Dedifferentiated amniotic fluid mesenchymal stem cell (primary cell): ENCODE results near the gene LY9.

Source experiments
- DNase-seq: peaks from one replicate; pipeline ENCODE4 v3.0.0-alpha.2; 2016; ENCODE audit errors: extremely low spot score

LY9 gene, protein sequence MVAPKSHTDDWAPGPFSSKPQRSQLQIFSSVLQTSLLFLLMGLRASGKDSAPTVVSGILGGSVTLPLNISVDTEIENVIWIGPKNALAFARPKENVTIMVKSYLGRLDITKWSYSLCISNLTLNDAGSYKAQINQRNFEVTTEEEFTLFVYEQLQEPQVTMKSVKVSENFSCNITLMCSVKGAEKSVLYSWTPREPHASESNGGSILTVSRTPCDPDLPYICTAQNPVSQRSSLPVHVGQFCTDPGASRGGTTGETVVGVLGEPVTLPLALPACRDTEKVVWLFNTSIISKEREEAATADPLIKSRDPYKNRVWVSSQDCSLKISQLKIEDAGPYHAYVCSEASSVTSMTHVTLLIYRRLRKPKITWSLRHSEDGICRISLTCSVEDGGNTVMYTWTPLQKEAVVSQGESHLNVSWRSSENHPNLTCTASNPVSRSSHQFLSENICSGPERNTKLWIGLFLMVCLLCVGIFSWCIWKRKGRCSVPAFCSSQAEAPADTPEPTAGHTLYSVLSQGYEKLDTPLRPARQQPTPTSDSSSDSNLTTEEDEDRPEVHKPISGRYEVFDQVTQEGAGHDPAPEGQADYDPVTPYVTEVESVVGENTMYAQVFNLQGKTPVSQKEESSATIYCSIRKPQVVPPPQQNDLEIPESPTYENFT

DNA sequence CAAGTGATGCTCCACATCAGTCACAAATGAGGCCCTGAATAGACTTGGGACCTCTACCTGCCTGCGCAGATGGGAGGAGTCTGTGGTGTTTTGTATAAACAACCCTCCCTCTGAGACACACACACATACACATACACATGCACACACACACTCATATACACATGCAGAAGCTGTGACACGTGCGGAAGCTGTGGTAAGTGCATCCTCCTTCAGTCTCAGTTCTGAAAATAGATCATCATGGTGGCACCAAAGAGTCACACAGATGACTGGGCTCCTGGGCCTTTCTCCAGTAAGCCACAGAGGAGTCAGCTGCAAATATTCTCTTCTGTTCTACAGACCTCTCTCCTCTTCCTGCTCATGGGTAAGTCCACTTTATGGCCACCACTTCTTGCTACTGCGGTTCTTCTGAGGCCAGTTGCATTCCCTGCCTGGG lies at the start of gene LY9:
TSS of gene LY9 (plus strand) at position 224 of the 433 bp plus-strand sequence. CDS start at position 238, 14 bp downstream.
- no peak for DNase-seq

DNA sequence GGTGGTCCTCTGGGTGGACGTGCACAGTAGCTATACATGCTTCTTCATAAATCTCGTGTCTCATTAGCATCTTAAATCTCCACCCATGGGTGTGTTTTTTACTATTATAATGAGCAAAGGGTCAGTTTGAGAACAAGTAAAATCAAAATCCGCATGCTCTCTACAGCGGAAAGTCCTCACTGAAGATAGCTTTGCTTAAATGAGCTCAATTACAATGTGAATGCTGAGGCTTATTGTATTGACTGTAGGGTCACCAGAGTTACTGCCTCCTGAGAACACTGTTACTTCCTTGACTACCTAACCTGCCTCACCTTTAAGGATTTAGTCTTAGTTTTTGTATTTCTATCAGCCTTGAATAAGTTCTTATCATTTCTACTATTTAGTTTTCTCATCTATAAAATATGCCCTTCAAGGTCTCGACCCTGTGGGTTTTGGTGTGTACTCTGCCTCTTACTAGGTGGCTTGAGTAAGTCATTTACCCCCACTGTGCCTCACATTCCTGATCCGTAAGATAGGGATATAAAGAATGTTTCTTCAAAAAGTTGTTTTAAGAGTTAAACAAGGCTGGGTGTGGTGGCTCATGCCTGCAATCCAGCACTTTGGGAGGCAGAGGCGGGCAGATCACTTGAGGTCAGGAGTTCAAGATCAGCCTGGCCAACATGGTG lies 49.0 kb upstream of the LY9 start:
- no peak for DNase-seq

DNA sequence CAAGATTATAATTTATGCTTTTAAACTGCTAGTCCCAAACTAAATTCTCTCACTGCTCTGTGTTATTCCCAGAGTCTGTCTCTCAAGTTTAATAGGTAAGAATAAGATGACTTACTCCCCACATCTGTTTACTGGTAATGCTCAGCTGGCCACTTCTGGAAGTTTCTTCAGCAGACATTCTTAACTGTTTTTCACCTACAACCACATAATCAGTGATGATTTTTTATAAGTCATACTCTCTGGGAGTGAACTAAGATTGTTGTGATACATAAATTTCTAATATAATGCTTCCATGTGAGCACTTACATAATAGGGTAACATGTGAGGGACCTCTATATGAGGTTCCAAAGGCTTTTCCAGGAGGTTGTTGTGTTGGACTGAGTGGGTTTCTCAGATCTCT lies 48.3 kb upstream of the LY9 start:
- no peak for DNase-seq

DNA sequence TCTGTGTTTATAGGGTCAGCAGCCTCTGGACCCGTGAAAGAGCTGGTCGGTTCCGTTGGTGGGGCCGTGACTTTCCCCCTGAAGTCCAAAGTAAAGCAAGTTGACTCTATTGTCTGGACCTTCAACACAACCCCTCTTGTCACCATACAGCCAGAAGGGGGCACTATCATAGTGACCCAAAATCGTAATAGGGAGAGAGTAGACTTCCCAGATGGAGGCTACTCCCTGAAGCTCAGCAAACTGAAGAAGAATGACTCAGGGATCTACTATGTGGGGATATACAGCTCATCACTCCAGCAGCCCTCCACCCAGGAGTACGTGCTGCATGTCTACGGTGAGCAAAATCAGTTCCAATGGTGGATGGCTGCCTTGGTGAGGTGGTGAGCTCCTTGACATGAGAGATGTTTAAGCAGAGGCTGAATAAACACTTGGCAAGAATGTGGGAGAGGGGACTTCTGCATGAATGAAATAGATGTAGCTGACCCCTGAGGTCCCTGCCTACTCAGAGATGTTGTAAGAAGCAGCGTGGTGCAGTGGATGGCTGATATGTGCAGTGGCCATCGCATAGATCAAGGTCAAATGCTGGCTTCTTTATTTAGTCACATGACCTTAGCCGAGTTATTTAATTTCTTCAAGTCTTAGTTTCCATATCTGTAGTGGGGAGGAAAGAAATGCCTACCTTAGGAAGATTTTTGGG lies 47.6 kb upstream of the LY9 start:
- no peak for DNase-seq

DNA sequence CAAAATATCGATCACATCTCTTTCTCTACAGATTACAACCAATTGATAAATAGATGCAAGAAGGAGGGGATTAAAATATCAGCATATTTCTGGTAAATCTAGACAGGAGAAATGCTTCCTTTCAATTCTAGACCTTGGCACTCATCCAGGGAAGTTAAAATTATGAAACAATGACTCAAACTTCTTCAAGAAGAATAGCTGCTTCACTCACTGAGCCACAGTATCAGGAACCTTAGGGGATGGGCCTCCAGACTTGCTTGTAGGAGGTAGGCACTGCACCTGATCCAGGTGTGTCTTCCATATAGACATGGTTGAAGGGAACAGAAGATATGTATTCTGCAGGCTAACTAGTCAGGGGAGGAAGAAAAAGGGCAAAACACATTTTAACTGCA lies 47.1 kb upstream of the LY9 start:
- no peak for DNase-seq

DNA sequence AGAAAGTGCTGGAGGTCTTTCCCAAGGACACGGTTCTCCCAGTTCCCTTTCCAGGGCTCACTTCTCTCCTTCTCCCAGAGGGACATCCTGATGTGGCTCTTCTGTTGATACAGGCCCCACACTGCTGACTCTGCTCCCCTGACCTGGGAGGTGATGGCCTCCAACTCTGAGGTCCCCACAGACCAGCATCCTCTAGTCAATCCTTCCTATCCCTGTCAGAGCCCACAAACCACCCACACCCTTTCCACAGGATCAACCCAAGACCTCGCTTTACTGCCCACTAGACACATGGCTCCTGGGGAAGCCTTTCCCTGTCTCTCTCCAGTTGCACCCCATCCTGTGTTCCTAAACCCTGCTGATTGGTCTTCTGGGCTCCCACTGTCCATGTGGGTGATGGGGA lies 45.4 kb upstream of the LY9 start:
- DNase-seq, result no peak

DNA sequence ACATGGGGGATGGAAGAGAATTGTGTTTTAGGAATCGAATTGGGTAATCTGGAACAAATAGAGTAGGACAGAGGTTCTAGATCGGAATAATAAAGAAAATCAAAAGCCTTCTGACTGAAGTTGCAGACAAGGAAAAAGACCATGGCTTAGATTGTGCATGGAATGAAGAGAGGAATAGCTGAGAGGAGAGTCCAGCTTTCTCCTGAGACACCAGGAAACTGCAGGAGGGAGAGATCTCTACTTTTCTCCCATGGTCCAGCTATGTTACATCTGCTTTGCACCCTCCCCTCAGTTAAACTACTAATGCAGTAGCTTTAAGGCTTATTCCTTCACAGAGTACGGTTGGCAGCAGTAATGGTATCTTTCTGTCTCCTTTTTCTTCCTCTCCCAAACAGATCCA lies 43.6 kb upstream of the LY9 start:
- DNase-seq, result no peak

DNA sequence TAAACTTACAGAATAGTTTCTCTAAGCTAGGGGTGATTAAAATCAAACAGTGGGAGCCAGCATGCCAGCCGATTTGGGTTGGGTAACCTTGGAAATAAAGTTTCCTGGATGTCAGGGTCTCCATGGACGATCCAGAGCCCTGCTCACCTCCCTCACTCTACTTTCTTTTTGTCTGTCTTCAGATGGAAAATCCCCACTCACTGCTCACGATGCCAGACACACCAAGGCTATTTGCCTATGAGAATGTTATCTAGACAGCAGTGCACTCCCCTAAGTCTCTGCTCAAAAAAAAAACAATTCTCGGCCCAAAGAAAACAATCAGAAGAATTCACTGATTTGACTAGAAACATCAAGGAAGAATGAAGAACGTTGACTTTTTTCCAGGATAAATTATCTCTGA lies 43.0 kb upstream of the LY9 start:
- DNase-seq, result no peak

DNA sequence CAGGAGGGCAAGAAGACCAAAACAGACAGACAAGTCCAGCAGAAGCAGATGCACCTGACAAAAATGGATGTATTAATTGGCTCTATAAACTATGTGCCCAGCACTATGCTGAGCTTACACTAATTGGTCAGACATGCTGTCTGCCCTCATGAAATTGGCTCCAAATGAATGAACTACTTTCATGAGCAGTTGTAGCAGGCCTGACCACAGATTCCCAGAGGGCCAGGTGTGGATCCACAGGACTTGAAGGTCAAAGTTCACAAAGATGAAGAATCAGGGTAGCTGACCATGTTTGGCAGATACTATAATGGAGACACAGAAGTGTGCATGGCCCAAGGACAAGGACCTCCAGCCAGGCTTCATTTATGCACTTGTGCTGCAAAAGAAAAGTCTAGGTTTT lies 42.4 kb upstream of the LY9 start:
- no peak for DNase-seq

DNA sequence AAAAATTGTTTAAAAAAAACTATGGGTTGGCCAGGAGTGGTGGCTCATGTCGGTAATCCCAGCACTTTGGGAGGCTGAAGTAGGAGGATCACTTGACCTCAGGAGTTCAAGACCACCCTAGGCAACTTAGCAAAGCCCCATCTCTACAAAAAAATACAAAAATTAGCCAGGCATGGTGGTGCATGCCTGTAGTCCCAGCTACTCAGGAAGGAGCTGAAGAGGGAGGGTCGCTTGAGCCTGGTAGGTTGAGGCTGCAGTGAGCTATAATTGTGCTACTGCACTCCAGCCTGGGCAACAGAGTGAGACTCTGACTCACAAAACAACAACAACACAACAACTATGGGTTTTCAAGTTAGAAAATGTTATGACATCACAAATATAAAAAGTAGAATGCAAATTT lies 40.5 kb upstream of the LY9 start:
- DNase-seq, result no peak

DNA sequence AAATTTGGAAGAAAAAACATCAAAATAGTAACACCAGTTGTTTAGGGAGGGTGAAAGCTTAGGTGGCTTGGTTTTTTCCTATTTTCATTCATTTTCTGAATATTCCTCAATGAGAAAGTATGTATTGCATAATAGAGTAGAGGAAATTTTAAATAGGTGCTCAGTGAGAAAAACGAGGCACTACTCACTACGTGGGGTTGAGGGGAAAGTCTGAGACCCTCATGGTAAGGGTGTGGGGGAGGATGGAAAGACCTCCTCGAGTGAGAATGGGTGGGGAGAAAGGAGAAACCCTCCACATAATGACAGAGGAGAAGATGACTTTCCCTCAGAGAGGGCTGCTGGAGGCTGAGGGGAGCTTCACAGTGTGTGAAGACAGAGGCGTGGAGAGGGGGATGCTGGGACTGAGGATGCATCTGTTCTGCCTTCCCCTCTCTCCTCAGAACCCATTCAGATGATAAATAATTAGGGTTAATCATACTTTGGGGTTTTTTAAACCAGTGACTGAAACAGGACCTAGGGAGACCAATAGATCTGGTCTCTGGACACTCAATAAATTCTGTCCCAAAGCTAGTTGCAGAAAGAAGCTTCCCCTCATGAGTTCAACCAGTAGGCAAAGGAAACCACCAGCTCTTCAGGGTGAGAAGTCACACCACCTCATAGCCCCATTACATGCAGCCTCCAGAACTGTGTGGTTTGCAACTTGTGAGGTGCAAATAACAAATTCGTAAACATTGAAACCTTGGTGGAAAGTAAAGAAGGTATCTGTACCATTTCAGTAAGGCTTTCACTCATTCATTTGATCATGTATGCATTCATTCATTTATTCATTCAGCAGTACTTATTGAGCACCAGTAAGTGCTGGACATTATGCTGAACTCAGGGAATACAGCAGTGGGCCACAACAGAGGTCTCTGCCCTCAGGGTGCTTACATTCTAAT lies 39.8 kb upstream of the LY9 start:
- no peak for DNase-seq

DNA sequence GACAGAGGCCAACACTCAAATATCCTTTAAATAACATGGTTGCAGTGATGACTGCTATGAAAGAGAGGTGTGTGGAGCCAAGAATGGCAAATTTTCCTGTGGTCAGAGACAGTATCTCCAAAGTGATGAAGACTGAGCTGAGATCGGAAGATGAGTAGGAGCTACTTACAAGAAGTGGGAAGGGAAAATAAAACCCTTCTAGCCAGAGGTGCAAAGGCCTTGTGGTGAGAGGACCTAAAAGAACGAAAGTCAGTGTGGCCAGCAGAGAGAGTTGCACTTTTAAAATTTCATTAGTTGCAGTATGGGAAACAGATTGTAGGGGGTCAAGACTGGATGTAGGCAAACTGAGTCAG lies 39.1 kb upstream of the LY9 start:
- no peak for DNase-seq

DNA sequence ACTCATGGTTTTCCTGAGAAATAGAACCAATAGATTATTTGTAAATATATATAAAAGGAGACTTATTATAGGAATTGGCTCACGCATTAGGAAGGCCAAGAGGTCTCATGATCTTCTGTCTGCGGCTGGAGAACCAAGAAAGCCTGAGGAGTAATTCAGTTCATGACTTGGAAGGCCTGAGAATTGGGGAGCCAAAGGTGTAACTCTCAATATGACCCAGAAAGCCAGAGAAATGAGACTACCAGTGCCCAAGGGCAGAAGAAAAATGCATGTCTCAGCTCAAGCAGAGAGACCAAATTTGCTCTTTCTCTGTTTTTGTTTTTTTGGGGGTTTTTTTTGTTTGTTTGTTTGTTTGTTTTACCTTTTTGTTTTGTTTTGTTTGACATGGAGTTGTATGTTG lies 37.5 kb upstream of the LY9 start:
- DNase-seq, result no peak

DNA sequence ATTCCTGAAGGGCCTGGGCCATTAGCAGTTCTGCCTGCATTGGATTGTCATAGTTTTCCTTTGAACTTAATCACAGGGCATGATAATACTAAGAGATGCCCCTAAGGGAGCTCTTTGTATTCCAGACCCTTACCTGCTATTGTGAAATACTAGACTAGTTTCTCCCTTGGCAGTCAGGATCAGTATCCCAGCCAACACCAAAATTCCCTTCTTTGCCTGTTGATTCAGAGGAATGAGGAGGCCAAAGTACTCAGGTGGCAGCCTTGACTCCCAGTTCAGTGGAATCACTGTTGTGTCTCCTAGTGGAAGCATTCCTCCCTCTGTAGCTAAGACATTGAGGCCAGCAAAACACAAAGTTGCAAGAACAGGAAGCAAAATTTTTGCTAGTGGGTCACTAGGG lies 36.2 kb upstream of the LY9 start:
- DNase-seq, result no peak

DNA sequence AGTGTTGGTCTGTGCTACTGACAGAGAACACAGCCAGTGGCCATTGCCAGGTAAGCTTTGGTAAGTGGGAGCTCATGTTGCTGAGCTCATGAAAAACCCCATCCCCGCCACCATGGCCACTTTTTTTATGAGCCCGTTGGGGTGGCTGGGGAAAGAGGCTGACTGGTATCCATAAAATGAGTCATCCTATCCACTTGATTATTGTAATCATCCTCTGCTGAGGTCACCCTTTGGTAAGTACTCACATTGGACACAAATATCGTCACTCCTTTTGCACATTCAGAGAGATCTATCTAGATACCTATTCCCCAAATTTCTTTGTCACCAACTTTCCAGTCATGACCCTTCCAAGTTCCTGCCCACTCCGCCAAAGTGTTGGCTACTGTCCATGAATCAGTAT lies 34.9 kb upstream of the LY9 start:
- DNase-seq, result no peak

DNA sequence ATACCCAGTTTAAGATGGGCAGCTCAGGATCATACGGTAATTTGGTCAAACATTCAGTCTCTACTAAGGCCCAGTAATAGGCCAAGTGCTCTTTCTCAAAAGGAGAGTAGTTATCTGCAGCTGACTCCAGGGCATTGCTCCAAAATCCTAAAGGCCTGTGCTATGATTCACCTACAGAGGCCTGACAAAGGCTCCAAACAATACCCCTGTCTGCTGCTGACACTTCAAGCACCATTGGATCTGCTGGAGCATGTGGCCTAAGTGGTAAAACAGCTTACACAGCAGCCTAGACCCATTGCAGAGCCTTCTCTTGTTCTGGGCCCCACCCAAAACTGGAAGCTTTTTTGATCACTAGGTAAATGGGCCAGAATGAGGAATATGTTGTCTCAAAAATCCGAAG lies 34.1 kb upstream of the LY9 start:
- DNase-seq, result no peak

DNA sequence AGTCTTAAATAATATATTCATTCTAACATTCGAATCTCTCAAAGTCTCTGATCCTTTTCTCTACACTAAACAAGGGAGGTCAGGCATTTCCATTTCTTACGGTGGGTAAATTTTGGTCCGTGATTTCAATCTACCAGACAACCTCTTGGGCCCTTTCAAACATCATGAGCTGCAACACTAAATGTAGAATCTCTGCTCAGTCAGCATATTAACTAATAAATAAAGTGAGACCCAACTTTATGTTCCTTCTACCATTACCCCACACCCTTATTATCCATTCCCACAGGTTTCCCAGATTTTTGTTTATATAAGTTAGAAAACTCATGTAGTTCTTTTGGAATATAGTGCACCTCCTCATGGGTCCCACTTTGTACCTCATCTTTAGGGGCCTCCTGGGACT lies 32.0 kb upstream of the LY9 start:
- DNase-seq, result no peak

DNA sequence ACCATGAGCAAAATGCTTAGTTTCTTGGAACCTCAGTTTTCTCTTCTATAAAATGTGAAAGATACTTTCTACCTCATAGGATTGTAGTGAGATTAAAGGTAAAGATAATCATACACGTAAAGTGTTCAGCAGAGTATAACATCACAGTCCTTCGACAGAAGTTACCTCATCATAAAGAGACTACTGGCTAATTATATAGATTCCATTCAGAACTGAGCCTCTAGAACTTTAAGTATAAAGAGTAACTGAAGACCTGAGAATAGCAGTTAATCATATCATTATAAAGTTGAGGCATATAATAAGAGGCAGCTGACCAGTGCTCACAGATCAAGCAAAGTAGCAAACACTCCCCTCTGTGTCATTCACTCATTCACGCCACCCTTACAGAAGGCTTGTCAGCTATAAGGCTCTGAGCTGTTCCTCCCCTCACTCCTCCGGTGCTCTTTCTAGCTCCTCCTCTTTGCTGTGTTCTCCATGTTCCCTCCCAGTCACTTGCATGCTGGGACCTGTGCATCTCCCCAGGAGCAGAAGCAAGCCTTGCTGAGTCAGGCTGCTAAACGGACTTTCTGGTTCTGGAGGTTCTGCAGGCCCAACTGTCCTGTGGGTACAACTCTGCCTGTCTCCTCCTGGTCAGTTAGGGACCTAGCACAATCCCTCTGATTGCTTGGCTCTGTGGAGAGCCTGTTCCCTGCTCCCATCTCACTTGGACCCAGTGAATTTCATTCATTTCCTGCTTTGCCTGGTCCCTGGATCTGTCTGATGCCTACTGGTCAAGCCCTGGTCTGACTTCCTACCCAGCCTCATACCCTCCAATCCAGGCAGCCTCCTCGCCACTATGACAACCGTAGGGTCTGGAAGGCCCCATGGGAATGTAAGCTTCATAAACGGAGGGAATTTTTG lies 28.3 kb upstream of the LY9 start:
- DNase-seq, result no peak

DNA sequence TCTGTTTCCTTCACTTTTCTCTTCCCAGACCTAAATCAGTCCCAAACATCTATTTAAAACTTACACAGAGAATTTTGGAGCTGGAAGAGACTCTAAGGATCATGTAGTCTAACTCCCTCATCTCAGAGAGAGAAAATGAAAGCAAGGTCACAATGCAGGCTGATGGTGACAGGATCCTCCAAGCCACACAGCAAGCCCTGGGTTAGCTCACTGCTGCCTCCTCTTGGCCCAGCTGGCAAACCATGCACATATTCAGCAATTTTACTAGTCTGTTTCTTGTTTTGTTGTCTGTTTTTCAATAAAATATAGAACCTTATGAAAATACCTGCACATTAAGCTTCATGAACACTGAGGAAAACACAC lies 27.7 kb upstream of the LY9 start:
- DNase-seq, result no peak

DNA sequence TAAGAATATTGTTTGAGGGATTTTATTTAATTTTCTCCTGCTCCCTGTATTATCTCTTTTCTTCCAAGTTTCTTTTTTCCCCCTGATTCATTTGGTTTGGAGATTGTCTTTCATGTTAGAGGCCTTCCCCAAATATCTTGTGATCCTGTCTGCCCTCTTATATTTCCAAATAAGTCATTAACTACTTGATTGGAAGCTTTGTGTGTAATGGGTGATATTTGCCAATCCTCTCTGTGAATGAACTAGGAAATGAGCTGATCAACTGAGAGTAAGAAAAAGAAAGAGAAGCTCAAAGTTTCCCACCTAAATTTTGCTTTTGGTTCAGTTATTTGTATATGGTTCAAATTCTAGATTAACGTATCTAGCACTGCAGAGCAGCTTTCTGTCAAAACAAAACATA lies 23.6 kb upstream of the LY9 start:
- no peak for DNase-seq
